GM12874 (cell line): Measurements from ENCODE around the gene GLB1L.

Experiments
- TF ChIP-seq, protein P1 (sequence below): IDR thresholded peaks from 2 replicates; pipeline ENCODE4 v1.5.1; 2011; ENCODE audit warnings: low read depth, mild to moderate bottlenecking, control low read depth, low read length, moderate library complexity; ENCODE audit not compliant: insufficient read depth

Gene GLB1L

DNA sequence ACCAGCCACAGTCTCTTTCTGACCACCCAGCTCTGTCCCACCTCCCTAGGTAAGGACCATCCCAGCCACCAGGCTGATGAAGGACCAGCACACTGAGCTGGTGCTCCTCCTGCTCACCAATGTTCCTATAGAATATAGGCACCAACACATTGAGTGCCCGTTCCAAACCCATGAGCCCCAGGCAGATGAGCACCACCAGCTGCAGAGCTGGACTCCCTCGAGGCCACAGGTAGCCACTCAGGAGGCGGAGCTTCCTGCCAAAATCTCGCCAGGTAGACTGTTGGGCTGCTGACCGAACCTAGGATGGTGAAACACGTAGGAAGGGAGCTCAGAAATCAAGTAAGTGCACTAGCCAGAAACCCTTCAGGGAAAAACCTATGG is 28.7 kb downstream of the GLB1L start:
- TF ChIP-seq, protein P1, sequence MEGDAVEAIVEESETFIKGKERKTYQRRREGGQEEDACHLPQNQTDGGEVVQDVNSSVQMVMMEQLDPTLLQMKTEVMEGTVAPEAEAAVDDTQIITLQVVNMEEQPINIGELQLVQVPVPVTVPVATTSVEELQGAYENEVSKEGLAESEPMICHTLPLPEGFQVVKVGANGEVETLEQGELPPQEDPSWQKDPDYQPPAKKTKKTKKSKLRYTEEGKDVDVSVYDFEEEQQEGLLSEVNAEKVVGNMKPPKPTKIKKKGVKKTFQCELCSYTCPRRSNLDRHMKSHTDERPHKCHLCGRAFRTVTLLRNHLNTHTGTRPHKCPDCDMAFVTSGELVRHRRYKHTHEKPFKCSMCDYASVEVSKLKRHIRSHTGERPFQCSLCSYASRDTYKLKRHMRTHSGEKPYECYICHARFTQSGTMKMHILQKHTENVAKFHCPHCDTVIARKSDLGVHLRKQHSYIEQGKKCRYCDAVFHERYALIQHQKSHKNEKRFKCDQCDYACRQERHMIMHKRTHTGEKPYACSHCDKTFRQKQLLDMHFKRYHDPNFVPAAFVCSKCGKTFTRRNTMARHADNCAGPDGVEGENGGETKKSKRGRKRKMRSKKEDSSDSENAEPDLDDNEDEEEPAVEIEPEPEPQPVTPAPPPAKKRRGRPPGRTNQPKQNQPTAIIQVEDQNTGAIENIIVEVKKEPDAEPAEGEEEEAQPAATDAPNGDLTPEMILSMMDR, result no peak

DNA sequence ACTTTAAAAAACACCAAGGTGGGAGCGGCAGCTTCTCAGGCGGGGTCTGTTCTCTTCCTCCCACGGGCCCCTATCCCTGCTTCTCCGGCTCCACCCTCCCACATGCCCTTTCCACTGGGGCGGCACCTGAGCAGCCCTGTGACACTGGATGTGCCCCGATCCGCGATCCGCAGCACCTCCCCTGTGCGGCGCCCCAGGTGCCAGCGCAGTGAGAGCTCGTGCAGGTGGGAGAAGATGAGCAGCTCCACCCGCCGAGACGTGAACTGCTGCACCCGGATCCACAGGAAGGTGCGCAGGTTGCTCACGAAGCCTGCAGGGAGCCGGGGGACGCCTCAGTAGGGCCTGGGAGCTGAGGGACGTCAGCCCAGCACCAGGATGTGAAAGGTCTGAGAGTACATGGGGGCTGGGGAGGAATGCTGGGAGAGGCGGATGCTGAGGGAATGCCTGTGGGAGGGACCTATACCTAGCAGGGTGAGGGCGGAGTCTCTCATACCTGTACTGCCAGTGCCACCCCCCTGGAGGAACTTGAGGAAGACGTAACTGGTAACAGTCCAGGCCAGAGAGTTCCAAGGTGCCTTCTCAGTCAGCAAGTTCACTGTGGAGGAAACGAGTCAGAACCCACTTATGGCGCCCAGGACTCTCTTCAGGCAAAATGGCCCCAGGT is 29.2 kb downstream of the GLB1L start:
- TF ChIP-seq, protein P1, result no peak

DNA sequence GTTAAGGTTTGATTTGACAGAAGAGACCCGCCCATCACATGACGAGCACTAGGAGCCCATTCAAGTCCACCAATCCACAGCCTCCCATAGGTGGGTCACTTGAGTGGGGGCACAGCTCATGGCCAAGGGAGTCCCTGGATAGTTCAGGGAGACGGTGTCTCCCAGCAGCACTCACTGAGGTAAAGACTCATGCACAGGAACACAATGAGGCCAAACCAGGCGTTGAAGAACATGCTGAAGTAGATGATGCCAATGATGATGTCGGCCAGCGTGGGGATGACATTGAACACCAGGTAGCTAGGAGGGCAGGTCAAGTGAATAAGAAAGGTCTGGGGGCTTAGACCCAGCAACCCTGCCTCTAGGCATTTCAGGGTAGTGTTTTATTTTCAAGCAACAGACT is 30.5 kb downstream of the GLB1L start:
- TF ChIP-seq, protein P1, result no peak

DNA sequence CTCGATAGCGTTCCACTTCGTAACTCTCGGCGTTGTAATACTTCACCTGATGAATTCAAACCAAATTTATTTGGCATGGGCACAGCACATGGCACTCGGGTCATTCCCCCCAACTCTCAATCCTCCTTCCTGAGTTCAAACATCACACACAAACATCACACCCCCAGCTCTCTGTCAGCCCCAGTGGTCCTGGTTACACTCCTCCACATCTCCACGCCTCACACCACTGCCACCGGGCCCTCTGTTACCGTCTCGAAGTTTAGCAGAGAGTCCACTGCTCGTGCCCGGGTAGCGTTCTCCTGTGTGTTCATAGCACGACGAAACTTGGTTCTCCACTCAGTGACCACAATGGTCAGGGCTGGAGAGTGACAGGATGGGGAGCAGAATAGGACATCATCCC is 31.1 kb downstream of the GLB1L start:
- TF ChIP-seq, protein P1, result no peak

DNA sequence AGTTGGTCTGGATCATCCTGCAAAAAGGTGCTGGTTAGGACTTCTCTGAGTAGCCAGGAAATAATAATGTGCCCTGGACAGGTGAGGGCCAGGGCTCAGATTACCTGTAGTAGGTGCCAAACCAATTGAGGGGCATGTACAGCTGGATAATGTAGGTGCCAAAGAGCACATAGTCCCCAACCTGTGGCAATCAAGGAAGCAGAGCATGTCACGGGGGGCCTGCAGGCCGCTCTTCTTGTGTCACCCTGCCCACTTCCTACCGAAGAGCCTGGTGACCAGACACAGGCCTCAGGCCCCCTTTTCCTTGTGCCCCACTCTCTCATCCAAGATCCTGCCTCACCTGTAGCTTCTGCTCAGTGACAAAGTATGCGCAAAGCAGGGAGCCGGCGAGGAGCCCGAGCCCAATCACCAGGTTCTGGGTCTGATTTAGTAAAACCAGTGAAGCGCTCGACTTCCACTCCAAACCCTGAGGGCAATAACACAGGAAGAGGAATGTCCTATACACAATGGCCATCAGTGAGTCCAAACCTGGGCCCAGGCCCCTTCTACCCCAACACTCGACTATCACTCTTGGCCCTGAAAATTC is 31.7 kb downstream of the GLB1L start:
- TF ChIP-seq, protein P1, result no peak

DNA sequence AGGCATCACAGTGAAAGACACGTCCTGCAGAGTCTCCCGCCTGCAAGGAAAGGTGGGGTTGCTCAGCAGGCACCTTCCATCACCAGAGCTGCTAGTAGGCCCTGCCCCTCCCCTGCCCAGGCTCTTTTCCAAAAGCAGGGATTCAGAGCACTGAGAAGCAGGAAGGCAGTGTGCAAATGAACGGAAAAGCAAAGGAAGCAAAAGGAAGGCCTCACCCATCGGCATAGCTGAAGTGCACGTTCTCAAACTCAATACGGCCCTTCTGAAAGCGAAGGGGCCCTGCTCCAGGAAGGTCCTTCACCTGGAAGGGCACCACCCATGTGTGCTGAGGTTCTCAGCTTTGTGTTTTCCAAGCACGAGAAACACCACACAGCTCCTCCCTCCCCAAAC is 32.2 kb downstream of the GLB1L start:
- TF ChIP-seq, protein P1, result no peak

DNA sequence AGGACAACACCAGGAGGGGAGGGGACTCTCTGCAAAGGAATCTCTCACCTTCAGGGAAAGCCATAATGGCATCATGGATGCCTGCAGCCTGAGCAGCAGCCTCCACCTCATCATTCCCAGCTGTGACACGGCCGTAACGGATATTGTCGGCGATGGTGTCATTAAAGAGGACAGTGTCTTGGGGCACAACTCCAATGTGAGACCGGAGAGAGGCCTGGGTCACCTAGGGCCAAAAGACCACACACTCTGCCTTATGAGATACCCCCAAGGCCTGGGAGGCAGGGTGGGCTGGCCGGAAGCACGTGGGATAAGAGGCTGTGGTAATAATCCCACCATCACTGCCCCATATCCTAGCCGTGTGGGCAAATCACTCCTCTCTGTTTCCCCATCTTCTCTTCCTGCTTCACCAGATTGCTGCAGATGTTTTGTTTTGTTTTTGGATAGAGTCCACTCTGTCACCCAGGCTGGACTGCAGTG is 34.3 kb downstream of the GLB1L start:
- TF ChIP-seq, protein P1, result no peak
